NT2/D1 (cell line): ENCODE measurements around the gene GPR157.

Experiments
- DNase-seq: peaks from one replicate; pipeline ENCODE4 v3.0.0-alpha.2; 2011; ENCODE audit warnings: low read depth, low spot score
- H3K27me3 ChIP-seq: 2 replicates; pipeline ENCODE4 v1.6.0; 2011; ENCODE audit warnings: mild to moderate bottlenecking; ENCODE audit not compliant: insufficient read length, insufficient read depth
- H3K36me3 ChIP-seq: 2 replicates; pipeline ENCODE4 v1.6.1; 2011; ENCODE audit warnings: mild to moderate bottlenecking, low read length, mixed read lengths; ENCODE audit not compliant: insufficient read depth, insufficient read length
- H3K4me1 ChIP-seq: 2 replicates; pipeline ENCODE4 v1.5.1; 2011; ENCODE audit not compliant: insufficient read depth, insufficient read length
- H3K4me3 ChIP-seq: 2 replicates; pipeline ENCODE4 v1.5.1; 2011; ENCODE audit warnings: low read depth; ENCODE audit not compliant: insufficient read length
- H3K9ac ChIP-seq: 2 replicates; pipeline ENCODE4 v1.6.0; 2011; ENCODE audit warnings: low read depth; ENCODE audit not compliant: insufficient read length
- H3K9me3 ChIP-seq: 2 replicates; pipeline ENCODE4 v1.5.1; 2011; ENCODE audit warnings: mild to moderate bottlenecking, low read length; ENCODE audit not compliant: insufficient read depth
- SUZ12 ChIP-seq: IDR thresholded peaks from 2 replicates; pipeline ENCODE4 v1.6.1; 2011; ENCODE audit not compliant: insufficient read length, insufficient read depth; ENCODE audit errors: extremely low read depth
- YY1 ChIP-seq: IDR thresholded peaks from 2 replicates; pipeline ENCODE4 v1.6.1; 2011; ENCODE audit not compliant: insufficient read length, insufficient read depth
- ZNF274 ChIP-seq: IDR thresholded peaks from 2 replicates; pipeline ENCODE4 v1.6.1; 2011; ENCODE audit warnings: mild to moderate bottlenecking, low read depth, low read length

The GPR157 gene

DNA sequence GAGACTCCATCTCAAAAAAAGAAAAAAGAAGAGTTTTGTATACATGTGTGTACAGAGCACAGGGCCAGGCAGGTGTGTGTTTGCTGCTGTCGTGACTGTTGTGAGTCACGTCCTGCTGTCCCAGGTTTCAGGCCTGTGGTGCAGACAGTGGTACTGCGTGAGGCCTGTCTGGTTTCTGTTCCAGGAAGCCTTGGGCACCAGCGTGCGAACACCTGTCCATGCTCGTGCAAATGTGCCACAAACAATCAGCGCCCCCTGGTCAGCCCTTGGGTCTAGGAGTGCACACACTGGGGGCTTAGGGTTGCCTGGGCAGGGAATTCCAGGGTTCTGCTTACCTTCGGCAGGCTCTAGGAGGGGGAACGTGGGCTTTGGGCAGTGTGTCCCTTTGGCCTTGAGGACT is 16.9 kb downstream of the GPR157 start:
- no peak overlapping the region for H3K9ac ChIP-seq
- DNase-seq: no peak
- no peak for TF ChIP-seq YY1
- TF ChIP-seq ZNF274: no peak
- TF ChIP-seq SUZ12: no peak

DNA sequence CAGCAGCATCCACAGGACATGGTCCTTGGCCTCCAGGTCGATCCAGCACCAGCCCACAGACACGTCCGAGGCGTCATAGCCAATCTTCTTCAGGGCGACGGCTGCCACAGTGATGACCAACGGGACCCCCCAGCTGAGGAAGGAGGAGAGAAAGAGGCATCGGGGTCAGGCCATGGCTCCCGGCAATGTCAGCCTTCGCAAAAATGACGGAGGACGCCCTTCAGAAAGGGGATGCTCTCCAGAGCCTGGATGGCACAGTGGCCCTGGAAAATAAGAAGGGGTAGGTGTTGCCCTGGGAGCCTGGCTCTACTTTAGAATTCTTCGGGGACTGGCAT is 17.6 kb downstream of the GPR157 start:
- no peak overlapping the region for H3K4me3 ChIP-seq
- no peak for DNase-seq
- no peaks in the 10 kb centered on the region for H3K27me3 ChIP-seq
- H3K36me3 ChIP-seq: no peaks in the 10 kb centered on the region
- no peaks in the 10 kb centered on the region for H3K9me3 ChIP-seq
- TF ChIP-seq ZNF274: no peak
- no peak for TF ChIP-seq YY1
- no peak for TF ChIP-seq SUZ12
- peaks cover 5% of the 10 kb centered on the region for H3K4me1 ChIP-seq
- H3K9ac ChIP-seq: peak overlapping the region; percentile 28

More for the DNA sequence above, 16.9 kb downstream of the GPR157 start:
- peaks cover 5% of the 10 kb centered on the region for H3K4me1 ChIP-seq
- H3K9me3 ChIP-seq: no peaks in the 10 kb centered on the region
- no peaks in the 10 kb centered on the region for H3K36me3 ChIP-seq
- H3K27me3 ChIP-seq: no peaks in the 10 kb centered on the region
- no peak overlapping the region for H3K4me3 ChIP-seq

DNA sequence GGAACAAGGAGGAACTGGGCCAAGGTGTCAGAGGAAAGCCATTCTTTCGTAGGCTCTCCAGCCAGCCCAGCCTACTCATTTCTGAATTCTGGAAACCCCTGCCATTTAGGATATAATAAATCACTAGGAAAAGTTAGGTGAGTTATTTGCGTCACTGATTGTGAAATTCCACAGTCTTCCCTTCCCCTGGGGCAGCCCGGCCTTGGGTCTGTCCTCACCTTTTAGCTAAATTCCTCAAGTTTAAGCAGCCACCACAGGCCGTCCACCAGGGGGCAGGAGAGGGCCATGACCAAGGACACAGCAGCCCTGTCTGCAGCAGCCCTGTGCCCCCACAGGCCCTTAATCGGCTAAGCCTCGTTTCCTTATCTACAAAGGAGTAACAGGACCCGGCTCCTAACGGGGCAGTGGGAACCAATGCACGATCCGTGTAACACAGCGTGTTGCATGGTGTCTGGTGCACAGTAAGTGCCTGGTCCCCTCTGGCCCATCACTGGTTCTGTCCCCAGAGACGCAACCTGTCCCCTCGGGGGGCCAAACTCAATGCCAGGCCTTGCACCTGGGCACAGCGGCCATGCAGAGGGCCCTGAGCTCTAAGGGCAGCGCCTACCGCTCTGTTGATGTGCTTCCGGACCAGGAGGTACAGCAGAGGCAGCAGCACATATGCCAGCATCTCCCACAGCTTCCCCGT is 18.1 kb downstream of the GPR157 start:
- no peaks in the 10 kb centered on the region for H3K27me3 ChIP-seq
- no peak for TF ChIP-seq ZNF274
- no peak for TF ChIP-seq SUZ12
- TF ChIP-seq YY1: no peak
- peak; percentile 83 for DNase-seq
- peaks cover 5% of the 10 kb centered on the region for H3K4me1 ChIP-seq
- no peaks in the 10 kb centered on the region for H3K36me3 ChIP-seq
- H3K9me3 ChIP-seq: no peaks in the 10 kb centered on the region
- no peak overlapping the region for H3K4me3 ChIP-seq
- H3K9ac ChIP-seq: peak overlapping the region; percentile 28

DNA sequence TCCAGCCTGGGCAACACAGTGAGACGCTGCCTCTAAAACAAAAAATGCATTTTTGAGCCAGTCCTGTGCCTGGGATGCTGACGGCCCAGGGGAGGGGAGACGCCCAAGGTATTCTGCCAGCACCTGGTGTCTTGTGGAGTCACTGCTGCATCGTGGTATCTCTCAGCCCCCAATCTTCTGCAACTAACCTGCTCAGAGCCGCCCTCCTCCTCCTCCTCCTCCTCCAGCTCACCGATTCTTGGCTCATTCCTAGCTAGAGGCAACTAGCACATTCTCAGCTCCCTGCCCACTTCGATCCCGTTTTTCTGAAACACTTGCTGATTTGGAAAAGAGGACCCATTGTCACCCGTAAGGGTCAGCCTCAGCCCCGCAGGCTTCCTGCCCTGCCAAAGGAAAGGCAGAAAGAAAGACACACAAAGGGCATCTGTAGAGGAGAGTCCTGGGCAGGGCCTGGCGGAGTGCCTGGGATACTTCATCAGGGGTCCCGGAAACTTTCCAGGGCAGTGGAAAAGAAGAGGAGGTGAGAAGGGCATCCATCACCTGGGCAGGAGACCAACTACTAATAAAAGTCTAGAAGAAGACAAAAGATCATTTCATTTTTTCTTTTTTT is 20.7 kb downstream of the GPR157 start:
- Histone ChIP-seq H3K36me3 (no peaks in the 10 kb centered on the region), H3K9ac (no peak overlapping the region)

DNA sequence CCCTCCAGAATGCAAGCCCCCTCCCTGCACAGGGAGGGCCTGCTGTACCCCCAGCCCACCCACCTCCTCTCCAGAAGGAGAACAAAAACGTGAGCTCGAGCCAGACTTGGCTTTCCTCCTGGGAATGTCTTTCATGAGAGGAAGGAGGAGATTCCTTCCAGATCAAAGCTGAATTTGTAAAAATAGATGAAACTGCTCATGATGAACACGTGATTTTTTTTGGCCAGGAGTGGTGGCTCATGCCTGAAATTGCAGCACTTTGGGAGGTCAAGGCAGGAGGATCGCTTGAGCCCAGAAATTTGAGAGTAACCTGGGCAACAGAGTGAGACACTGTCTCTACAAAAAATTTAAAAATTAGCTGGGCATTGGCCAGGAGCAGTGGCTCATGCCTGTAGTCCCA is 21.8 kb downstream of the GPR157 start:
- H3K4me3 ChIP-seq: no peak overlapping the region
- H3K36me3 ChIP-seq: no peaks in the 10 kb centered on the region
- no peak for DNase-seq
- no peaks in the 10 kb centered on the region for H3K9me3 ChIP-seq
- TF ChIP-seq YY1: no peak
- no peak for TF ChIP-seq ZNF274
- TF ChIP-seq SUZ12: no peak
- H3K4me1 ChIP-seq: peaks cover 5% of the 10 kb centered on the region
- H3K9ac ChIP-seq: no peak overlapping the region
- no peaks in the 10 kb centered on the region for H3K27me3 ChIP-seq

More for the DNA sequence above, 20.7 kb downstream of the GPR157 start:
- TF ChIP-seq YY1 (no peak), SUZ12 (no peak), ZNF274 (no peak)
- no peaks in the 10 kb centered on the region for H3K27me3 ChIP-seq
- no peaks in the 10 kb centered on the region for H3K9me3 ChIP-seq
- DNase-seq: no peak
- H3K4me1 ChIP-seq: peaks cover 5% of the 10 kb centered on the region
- H3K4me3 ChIP-seq: no peak overlapping the region

DNA sequence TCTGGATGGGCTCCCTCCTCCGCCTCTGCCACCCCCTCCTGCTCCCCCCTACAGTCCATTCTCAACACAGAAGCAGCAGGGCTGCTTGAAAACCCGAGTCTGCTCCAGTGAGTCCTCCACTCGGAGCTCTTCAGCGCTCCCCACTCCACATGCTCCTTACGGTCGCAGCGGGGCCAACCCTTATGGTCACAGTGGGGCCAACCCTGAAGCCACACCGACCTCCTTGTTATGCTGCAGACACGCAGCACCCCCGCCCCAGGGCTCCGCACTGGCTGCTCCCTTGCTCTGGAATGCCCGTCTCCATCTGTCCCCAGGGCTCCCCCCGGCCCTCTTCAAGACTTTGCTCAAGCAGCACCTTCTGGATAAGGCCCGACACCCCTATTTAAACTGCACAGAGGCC is 22.6 kb downstream of the GPR157 start:
- H3K4me1 ChIP-seq: peaks cover 4% of the 10 kb centered on the region
- no peak overlapping the region for H3K4me3 ChIP-seq
- H3K9ac ChIP-seq: no peak overlapping the region
- H3K27me3 ChIP-seq: no peaks in the 10 kb centered on the region
- no peak for DNase-seq
- TF ChIP-seq YY1 (no peak), SUZ12 (no peak)
- H3K9me3 ChIP-seq: no peaks in the 10 kb centered on the region
- no peaks in the 10 kb centered on the region for H3K36me3 ChIP-seq

DNA sequence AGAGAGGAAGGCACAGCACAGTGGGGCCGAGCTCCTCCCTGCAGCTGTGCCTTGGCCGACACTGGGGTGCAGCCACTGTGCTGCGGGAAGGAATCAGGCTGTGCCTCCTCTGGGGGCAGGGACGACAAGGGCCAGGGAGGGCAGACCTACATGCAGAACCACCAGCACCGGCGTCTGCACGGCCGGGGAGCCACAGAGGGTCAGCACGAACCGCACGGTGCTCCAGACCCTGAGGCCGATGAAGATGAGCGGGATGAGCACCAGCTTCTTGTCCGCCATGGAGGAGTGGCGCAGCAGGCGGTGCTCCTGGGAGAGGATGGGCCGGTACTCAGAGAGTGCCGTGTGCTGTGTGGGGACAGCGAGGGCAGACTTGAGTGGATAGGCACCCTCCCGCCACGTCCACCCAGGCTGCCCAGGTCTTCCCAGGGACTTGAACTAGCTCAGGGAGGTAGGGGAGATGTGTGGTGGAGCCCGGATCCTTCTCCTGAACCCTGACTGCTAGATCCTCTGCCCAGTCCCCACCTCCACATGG is 23.5 kb downstream of the GPR157 start:
- DNase-seq: no peak
- no peak overlapping the region for H3K4me3 ChIP-seq
- no peak for TF ChIP-seq SUZ12
- no peak for TF ChIP-seq ZNF274
- TF ChIP-seq YY1: no peak
- no peaks in the 10 kb centered on the region for H3K36me3 ChIP-seq
- H3K9ac ChIP-seq: no peak overlapping the region
- no peaks in the 10 kb centered on the region for H3K9me3 ChIP-seq
- no peaks in the 10 kb centered on the region for H3K27me3 ChIP-seq
- H3K4me1 ChIP-seq: no peaks in the 10 kb centered on the region
